Effector memory CD4-positive, alpha-beta T cell (primary cell): ENCODE data around the gene TXNRD2.

ENCODE experiments used
- DNase-seq, 3 donors: peaks; one replicate each; pipeline ENCODE4 v3.0.0-alpha.2; 2020
- H3K27ac ChIP-seq: 2 replicates; pipeline ENCODE4 v1.7.0; 2013; ENCODE audit warnings: mild to moderate bottlenecking, low read length, moderate library complexity; ENCODE audit not compliant: insufficient read depth, poor library complexity, severe bottlenecking
- H3K27me3 ChIP-seq: replicated peaks from 2 replicates; pipeline ENCODE4 v1.7.0; 2013; ENCODE audit warnings: mild to moderate bottlenecking, low read length; ENCODE audit not compliant: insufficient read depth, control insufficient read depth, poor library complexity, severe bottlenecking
- H3K36me3 ChIP-seq: 2 replicates; pipeline ENCODE4 v1.7.0; 2013; ENCODE audit warnings: mild to moderate bottlenecking, low read length, moderate library complexity; ENCODE audit not compliant: control insufficient read depth, insufficient read depth
- H3K4me1 ChIP-seq: 2 replicates; pipeline ENCODE4 v1.7.0; 2013; ENCODE audit warnings: low read length, mild to moderate bottlenecking; ENCODE audit not compliant: control insufficient read depth, insufficient read depth, poor library complexity, severe bottlenecking
- H3K4me3 ChIP-seq: 2 replicates; pipeline ENCODE4 v1.7.0; 2013; ENCODE audit warnings: low read length, low read depth, mild to moderate bottlenecking; ENCODE audit not compliant: insufficient read depth, poor library complexity, severe bottlenecking
- H3K9me3 ChIP-seq: 2 replicates; pipeline ENCODE4 v1.7.0; 2013; ENCODE audit warnings: mild to moderate bottlenecking, low read length, moderate library complexity; ENCODE audit not compliant: control insufficient read depth

The TXNRD2 gene

DNA sequence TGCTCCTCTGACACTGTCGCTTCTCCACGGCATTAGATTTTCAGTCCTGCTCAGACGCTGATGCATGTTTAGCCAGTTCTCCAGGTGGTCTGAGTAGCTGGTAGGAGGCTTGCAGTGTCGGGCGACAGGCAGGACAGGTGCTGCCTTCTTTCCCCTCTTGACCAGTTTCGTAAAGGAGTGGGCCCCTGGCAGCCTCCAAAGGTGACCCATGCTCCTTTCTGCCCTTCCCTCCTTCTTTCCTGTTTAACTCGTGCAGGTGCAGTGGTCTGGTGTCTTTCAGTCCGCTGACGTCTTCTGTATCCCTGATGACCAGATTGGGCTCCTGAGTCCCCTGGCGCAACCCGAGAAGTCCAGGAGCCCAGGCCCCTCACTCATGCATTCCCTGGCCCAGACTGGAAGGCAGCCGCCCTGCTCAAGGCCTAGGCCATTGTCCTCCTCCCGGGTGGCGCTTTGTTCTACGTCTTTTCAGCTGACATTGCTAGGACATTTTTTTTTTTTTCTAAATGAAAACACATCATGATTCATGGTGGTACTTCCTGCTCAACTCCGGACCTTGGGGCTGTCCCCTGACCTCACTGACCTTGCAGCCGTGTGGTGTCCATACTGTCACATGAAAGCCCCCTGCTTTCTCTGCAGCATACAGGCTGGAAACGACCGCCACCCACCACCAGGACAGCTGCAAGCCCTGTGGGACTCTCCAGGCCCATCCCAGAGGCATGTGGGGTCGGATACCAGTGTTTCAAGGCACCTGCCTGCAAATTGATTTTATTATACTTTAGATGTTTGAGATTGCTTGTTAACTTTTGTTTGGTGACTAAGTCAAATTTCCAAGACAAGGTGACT, 25.5 kb upstream of the TXNRD2 start:
- Histone ChIP-seq H3K27me3 (no peaks in the 10 kb centered on the region), H3K36me3 (peaks cover 4% of the 10 kb centered on the region), H3K4me3 (no peak overlapping the region), H3K27ac (no peak overlapping the region), H3K4me1 (peaks cover 4% of the 10 kb centered on the region), H3K9me3 (no peaks in the 10 kb centered on the region)
- no peak for DNase-seq

DNA sequence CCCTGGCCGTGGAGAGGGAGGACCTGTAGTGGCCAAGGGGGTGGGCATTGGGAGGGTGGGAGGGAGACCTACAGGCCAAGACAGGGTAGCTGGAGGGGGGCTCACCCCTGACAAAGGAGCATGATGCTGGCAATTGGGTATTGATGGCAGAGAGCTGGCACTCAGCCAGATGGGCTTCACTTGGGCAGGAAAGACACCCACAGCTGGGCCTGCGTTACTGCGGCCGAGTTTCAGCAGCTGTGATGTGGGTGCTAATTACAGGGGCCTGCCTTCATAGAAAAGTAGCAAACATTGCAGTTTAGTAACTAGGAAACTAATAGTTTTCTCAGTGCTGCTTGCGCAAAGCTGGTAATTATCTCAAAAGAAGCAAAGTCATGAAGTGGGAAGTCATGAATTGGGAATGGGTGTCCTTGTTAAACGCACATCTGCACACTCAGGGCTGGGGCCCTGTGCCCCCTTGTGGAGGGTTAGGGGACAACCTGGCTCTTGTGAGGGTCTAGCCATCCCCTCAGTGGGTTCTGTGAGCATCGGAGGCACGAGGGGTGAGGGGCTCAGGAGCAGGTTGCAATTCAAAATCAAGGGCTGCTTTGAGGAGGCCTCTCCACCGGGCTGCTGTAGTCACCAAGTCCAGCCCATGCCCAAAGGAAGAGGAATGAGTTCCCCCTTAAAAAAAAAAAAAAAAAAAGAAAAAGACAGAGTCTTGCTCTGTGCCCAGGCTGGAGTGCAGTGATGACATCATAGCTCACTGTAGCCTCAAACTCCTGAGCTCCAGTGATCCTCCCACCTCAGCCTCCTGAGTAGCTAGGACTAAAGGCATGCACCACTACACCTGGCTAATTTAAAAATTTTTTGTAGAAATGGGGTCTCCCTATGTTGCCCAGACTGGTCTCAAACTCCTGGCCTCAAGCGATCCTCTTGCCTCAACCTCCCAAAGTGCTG, 24.4 kb upstream of the TXNRD2 start:
- H3K9me3 ChIP-seq = no peaks in the 10 kb centered on the region
- no peak overlapping the region for H3K4me3 ChIP-seq
- no peak for DNase-seq
- H3K4me1 ChIP-seq = peaks cover 4% of the 10 kb centered on the region
- peaks cover 4% of the 10 kb centered on the region for H3K36me3 ChIP-seq
- H3K27ac ChIP-seq = no peak overlapping the region
- no peaks in the 10 kb centered on the region for H3K27me3 ChIP-seq

DNA sequence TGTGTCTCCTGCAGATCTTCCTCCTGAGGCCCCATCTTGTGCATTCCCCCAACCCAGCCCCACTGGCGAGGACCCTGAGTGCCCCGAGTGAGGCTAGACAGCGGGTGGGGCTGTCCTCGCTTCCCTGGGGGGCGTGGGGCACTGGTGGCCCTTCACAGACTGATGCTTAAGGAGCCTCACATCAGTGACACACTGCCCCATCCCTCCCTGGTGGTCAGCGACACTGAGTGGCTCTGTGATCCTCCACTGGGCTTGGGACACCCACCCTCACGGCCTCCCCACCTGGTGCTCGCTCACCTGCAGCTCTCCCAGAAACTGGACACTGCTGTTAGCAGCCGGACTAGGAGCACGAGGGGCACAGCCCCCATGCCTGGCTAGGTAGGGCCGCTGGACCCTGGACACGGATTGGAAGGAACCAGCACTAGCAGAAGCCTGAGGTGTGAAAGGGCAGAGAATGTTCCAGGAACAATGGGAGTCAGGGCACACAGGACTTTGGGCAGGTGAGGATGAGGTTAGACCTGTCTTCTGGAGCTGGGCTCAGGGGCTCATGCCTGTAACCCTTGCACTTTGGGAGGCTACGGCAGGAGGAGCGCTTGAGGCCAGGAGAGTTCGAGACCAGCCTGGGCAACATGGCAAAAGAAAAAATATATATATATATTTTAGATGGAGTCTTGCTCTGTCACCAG, 23.2 kb upstream of the TXNRD2 start:
- no peak overlapping the region for H3K27ac ChIP-seq
- no peaks in the 10 kb centered on the region for H3K27me3 ChIP-seq
- H3K36me3 ChIP-seq = peaks cover 4% of the 10 kb centered on the region
- no peaks in the 10 kb centered on the region for H3K4me1 ChIP-seq
- no peaks in the 10 kb centered on the region for H3K9me3 ChIP-seq
- no peak for DNase-seq
- H3K4me3 ChIP-seq = no peak overlapping the region

DNA sequence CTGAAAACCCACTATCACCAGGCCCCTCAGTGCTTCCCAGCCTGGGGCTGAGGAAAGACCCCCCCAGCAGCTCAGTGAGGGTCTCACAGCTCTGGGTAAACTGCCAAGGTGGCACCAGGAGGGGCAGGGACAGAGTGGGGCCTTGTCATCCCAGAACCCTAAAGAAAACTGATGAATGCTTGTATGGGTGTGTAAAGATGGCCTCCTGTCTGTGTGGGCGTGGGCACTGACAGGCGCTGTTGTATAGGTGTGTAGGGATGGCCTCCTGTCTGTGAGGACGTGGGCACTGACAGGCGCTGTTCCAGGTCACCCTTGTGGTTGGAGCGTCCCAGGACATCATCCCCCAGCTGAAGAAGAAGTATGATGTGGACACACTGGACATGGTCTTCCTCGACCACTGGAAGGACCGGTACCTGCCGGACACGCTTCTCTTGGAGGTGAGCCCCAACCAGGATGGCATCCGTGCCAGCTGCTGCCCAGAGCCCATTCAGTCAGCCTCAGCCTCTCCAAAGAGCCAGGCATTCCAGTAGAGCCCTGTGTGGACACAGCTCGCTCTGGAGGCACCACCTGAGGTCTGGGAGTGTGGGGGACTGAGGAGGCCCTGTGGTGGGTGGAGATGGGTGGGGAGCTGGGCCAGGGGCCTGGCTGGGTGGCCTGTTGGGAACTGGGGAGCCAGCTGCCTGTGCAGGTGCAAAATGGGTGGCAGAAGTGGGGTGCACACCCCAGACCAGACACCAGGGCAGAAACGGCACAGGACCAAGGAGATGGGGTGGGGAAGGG, 22.4 kb upstream of the TXNRD2 start:
- Histone ChIP-seq H3K27me3 (no peaks in the 10 kb centered on the region), H3K4me1 (no peaks in the 10 kb centered on the region), H3K27ac (no peak overlapping the region), H3K4me3 (no peak overlapping the region), H3K36me3 (peaks cover 4% of the 10 kb centered on the region), H3K9me3 (no peaks in the 10 kb centered on the region)
- no peak for DNase-seq

GRCh38 chr22:19962909-19963806, 21.5 kb upstream of the TXNRD2 start:
- H3K4me3 ChIP-seq = no peak overlapping the region
- no peaks in the 10 kb centered on the region for H3K4me1 ChIP-seq
- H3K27ac ChIP-seq = no peak overlapping the region
- H3K36me3 ChIP-seq = peaks cover 4% of the 10 kb centered on the region
- DNase-seq = no peak
- no peaks in the 10 kb centered on the region for H3K9me3 ChIP-seq
- H3K27me3 ChIP-seq = no peaks in the 10 kb centered on the region

GRCh38 chr22:19962246-19962908, 20.8 kb upstream of the TXNRD2 start:
- Histone ChIP-seq H3K9me3 (no peaks in the 10 kb centered on the region), H3K36me3 (peaks cover 4% of the 10 kb centered on the region), H3K4me3 (no peak overlapping the region), H3K27me3 (no peaks in the 10 kb centered on the region), H3K27ac (no peak overlapping the region), H3K4me1 (no peaks in the 10 kb centered on the region)
- peak in 2 of 3 donors; percentile 31 to 33 for DNase-seq

- Histone ChIP-seq H3K36me3 (peaks cover 3% of the 10 kb centered on the region), H3K27ac (no peak overlapping the region), H3K4me3 (no peak overlapping the region), H3K4me1 (no peaks in the 10 kb centered on the region), H3K27me3 (no peaks in the 10 kb centered on the region), H3K9me3 (no peaks in the 10 kb centered on the region)
- DNase-seq = no peak
These were observed 20.2 kb upstream of the TXNRD2 start for GRCh38 chr22:19961868-19962245.

DNA sequence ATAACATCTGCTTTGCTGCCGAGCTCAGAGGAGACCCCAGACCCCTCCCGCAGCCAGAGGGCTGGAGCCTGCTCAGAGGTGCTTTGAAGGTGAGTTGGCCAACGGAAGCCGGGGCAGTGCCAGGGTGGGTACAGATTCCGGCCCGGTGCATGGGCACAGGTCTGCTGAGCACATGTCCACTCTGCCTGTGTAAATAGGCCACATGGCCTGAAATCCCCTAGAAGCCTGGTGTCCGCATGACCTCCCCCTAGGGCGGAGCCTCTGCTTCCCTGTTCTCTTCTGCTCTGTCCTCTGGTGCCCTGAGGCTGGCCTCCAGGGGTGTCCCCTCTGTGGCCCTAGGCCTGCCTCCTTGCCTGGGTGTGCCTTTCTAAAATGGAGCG, 19.6 kb upstream of the TXNRD2 start:
- Histone ChIP-seq H3K27ac (no peak overlapping the region), H3K36me3 (no peaks in the 10 kb centered on the region), H3K4me1 (no peaks in the 10 kb centered on the region), H3K27me3 (no peaks in the 10 kb centered on the region), H3K9me3 (no peaks in the 10 kb centered on the region), H3K4me3 (no peak overlapping the region)
- DNase-seq = no peak
